IMR-90 (cell line): Measurements from ENCODE around the gene XIAP. TPM values are rescaled to one million over a fixed set of nuclear protein-coding genes. Genes with fewer than 3 reads are reported as not detected.

Experiments
- ATAC-seq: fragments of 200-7000 bp; cut with Tn5 transposase; 2 replicates; pipeline ENCODE4 v1.9.1; 2020; ENCODE audit warnings: low read depth, mild to moderate bottlenecking, moderate library complexity
- BruUV-seq: library from RNA; stranded (reverse); fragments of 400-500 nt; replicated peaks from 2 replicates; lab custom pipeline; 2021; lab: Mats Ljungman, UMichigan
- CTCF ChIA-PET: fragments of 300-600 bp; formaldehyde crosslinking; extraction: SDS; loops from one replicate; lab custom pipeline; 2021; ENCODE audit warnings: antibody characterized with exemption; lab: Yijun Ruan, JAX
- POLR2A ChIA-PET: fragments of 300-600 bp; sonication (Branson Sonifier 250); formaldehyde crosslinking; loops from one replicate; lab custom pipeline; 2022; ENCODE audit warnings: antibody characterized with exemption; ENCODE audit not compliant: unreplicated experiment; lab: Charles Lee
- DNase-seq: peaks from one replicate; pipeline ENCODE4 v3.0.0; 2013
- H2AFZ ChIP-seq: replicated peaks from 2 replicates; pipeline ENCODE3; 2013; ENCODE audit warnings: low read length, mild to moderate bottlenecking; ENCODE audit not compliant: poor library complexity
- H2AK5ac ChIP-seq: 2 replicates; pipeline ENCODE4 v1.6.1; 2013; ENCODE audit warnings: low read depth, low read length, inconsistent platforms
- H2AK9ac ChIP-seq: replicated peaks from 2 replicates; pipeline ENCODE3; 2013; ENCODE audit warnings: mild to moderate bottlenecking, low read depth, low read length, moderate library complexity; ENCODE audit not compliant: poor library complexity
- H2BK120ac ChIP-seq: 2 replicates; pipeline ENCODE4 v1.6.1; 2013; ENCODE audit warnings: low read depth, low read length, inconsistent platforms
- H2BK15ac ChIP-seq: 3 replicates; pipeline ENCODE4 v1.6.1; 2013; ENCODE audit warnings: low read depth, low read length, inconsistent platforms
- H2BK20ac ChIP-seq: 2 replicates; pipeline ENCODE4 v1.6.1; 2013; ENCODE audit warnings: low read depth, mild to moderate bottlenecking, inconsistent platforms, low read length, moderate library complexity
- H2BK5ac ChIP-seq: 2 replicates; pipeline ENCODE4 v1.6.1; 2013; ENCODE audit warnings: mild to moderate bottlenecking, low read depth, low read length, inconsistent platforms; ENCODE audit not compliant: poor library complexity, severe bottlenecking
- H3K14ac ChIP-seq: replicated peaks from 2 replicates; pipeline ENCODE4 v1.6.1; 2013; ENCODE audit warnings: low read depth, low read length, inconsistent platforms
- H3K18ac ChIP-seq: 2 replicates; pipeline ENCODE4 v1.6.1; 2013; ENCODE audit warnings: low read depth, low read length, control low read depth
- H3K23ac ChIP-seq: 2 replicates; pipeline ENCODE4 v1.6.1; 2013; ENCODE audit warnings: low read depth, low read length, inconsistent platforms
- H3K27ac ChIP-seq: 2 replicates; pipeline ENCODE4 v1.5.1; 2013; ENCODE audit warnings: mild to moderate bottlenecking, control low read depth, low read length; ENCODE audit not compliant: insufficient read depth
- H3K27me3 ChIP-seq: 2 replicates; pipeline ENCODE4 v1.6.1; 2013; ENCODE audit warnings: low read length; ENCODE audit not compliant: control insufficient read depth, insufficient read depth
- H3K36me3 ChIP-seq: 2 replicates; pipeline ENCODE4 v1.6.1; 2013; ENCODE audit warnings: low read length, mixed read lengths; ENCODE audit not compliant: control insufficient read depth, insufficient read depth
- H3K4ac ChIP-seq: 2 replicates; pipeline ENCODE4 v1.6.1; 2013; ENCODE audit warnings: low read depth, low read length, inconsistent platforms
- H3K4me1 ChIP-seq: 2 replicates; pipeline ENCODE4 v1.6.1; 2013; ENCODE audit warnings: low read length, mixed read lengths; ENCODE audit not compliant: control insufficient read depth, insufficient read depth
- H3K4me2 ChIP-seq: 2 replicates; pipeline ENCODE4 v1.6.1; 2013; ENCODE audit warnings: low read depth, mild to moderate bottlenecking, control low read depth, low read length, moderate library complexity
- H3K4me3 ChIP-seq: 2 replicates; pipeline ENCODE4 v1.5.1; 2013; ENCODE audit warnings: low read depth, mild to moderate bottlenecking, control low read depth, low read length, moderate library complexity; ENCODE audit not compliant: insufficient read depth
- H3K56ac ChIP-seq: 2 replicates; pipeline ENCODE4 v1.6.1; 2013; ENCODE audit warnings: low read length, inconsistent platforms; ENCODE audit not compliant: insufficient read depth; ENCODE audit errors: extremely low read depth
- H3K79me1 ChIP-seq, 2 experiments: 2 replicates each; pipeline ENCODE4 v1.6.1; 2013; ENCODE audit warnings: low read length in 2 of 2, inconsistent platforms in 1 of 2, low read depth in 1 of 2
- H3K9ac ChIP-seq: 2 replicates; pipeline ENCODE4 v1.6.1; 2013; ENCODE audit warnings: low read depth, low read length, control low read depth
- H3K9me1 ChIP-seq: 2 replicates; pipeline ENCODE4 v1.6.1; 2013; ENCODE audit warnings: low read length, inconsistent platforms; ENCODE audit not compliant: insufficient read depth
- H3K9me3 ChIP-seq: 2 replicates; pipeline ENCODE4 v1.6.1; 2013; ENCODE audit warnings: low read length; ENCODE audit not compliant: control insufficient read depth, insufficient read depth
- H4K20me1 ChIP-seq: 2 replicates; pipeline ENCODE4 v1.6.1; 2013; ENCODE audit warnings: low read length, inconsistent platforms; ENCODE audit not compliant: insufficient read depth
- H4K5ac ChIP-seq: 2 replicates; pipeline ENCODE4 v1.6.1; 2013; ENCODE audit warnings: mild to moderate bottlenecking, low read depth, low read length, control low read depth
- H4K8ac ChIP-seq, 2 experiments: 2 replicates each; pipeline ENCODE4 v1.6.1; 2013; ENCODE audit warnings: low read depth in 2 of 2, low read length in 2 of 2, control low read depth in 1 of 2, inconsistent platforms in 1 of 2
- H4K91ac ChIP-seq: 2 replicates; pipeline ENCODE4 v1.6.1; 2013; ENCODE audit warnings: low read depth, low read length, inconsistent platforms; ENCODE audit not compliant: insufficient read depth
- BHLHE40 ChIP-seq: fragments of 150-350 bp; IDR thresholded peaks from 2 replicates; pipeline ENCODE4 v1.6.1; 2016; ENCODE audit warnings: mild to moderate bottlenecking, low read depth, low read length
- CEBPB ChIP-seq: IDR thresholded peaks from 2 replicates; pipeline ENCODE4 v1.6.1; 2012; ENCODE audit warnings: low read depth, low read length, improper control_type of control experiment
- CHD1 ChIP-seq: IDR thresholded peaks from 2 replicates; pipeline ENCODE4 v1.6.1; 2012; ENCODE audit warnings: low read depth, low read length, improper control_type of control experiment
- FOS ChIP-seq: fragments of 150-350 bp; IDR thresholded peaks from 2 replicates; pipeline ENCODE4 v1.6.1; 2016; ENCODE audit warnings: low read depth, low read length
- MAZ ChIP-seq: IDR thresholded peaks from 2 replicates; pipeline ENCODE4 v1.6.1; 2012; ENCODE audit warnings: low read depth, mild to moderate bottlenecking, low read length, improper control_type of control experiment, moderate library complexity, borderline replicate concordance
- MXI1 ChIP-seq: IDR thresholded peaks from 2 replicates; pipeline ENCODE4 v1.6.1; 2012; ENCODE audit warnings: low read depth, mild to moderate bottlenecking, low read length, moderate library complexity, borderline replicate concordance
- NFE2L2 ChIP-seq: fragments of 150-350 bp; IDR thresholded peaks from 2 replicates; pipeline ENCODE4 v1.6.1; 2016; ENCODE audit warnings: low read depth, mild to moderate bottlenecking, low read length
- POLR2A ChIP-seq: IDR thresholded peaks from 2 replicates; pipeline ENCODE4 v1.6.1; 2012; ENCODE audit warnings: mild to moderate bottlenecking, low read depth, low read length
- RAD21 ChIP-seq: IDR thresholded peaks from 2 replicates; pipeline ENCODE4 v1.6.1; 2012; ENCODE audit warnings: low read length, improper control_type of control experiment
- RCOR1 ChIP-seq: IDR thresholded peaks from 2 replicates; pipeline ENCODE4 v1.6.1; 2012; ENCODE audit warnings: mild to moderate bottlenecking, low read length, improper control_type of control experiment; ENCODE audit not compliant: insufficient replicate concordance
- RFX5 ChIP-seq: IDR thresholded peaks from 2 replicates; pipeline ENCODE4 v1.8.0; 2012; ENCODE audit warnings: low read depth, mild to moderate bottlenecking, low read length, moderate library complexity
- SMC3 ChIP-seq: fragments of 150-350 bp; IDR thresholded peaks from 2 replicates; pipeline ENCODE4 v1.6.1; 2016; ENCODE audit warnings: low read depth, mild to moderate bottlenecking, antibody characterized with exemption, low read length, moderate library complexity
- WGBS, 2 experiments: methylation state at CpG; one replicate each; pipeline versions ENCODE4 v1.1.5 to v1.1.7; 2013; ENCODE audit warnings: missing lambda C conversion rate in 2 of 2; ENCODE audit not compliant: insufficient read length in 1 of 2; ENCODE audit errors: extremely low coverage in 2 of 2; 5-methylcytosine and 5-hydroxymethylcytosine counted together
- dilution Hi-C: fragments of 300-500 bp; cut with HindIII; formaldehyde crosslinking; loops from one replicate; pipeline ENCODE4 v1.14.3; 2018; ENCODE audit warnings: low sequenced_read_pairs; ENCODE audit not compliant: unreplicated experiment
- in situ Hi-C: fragments of 300-500 bp; cut with MboI; formaldehyde crosslinking; loops from 3 replicates; pipeline ENCODE4 v1.14.3; 2019; ENCODE audit warnings: low sequenced_read_pairs, inconsistent platforms, mixed read lengths
- intact Hi-C: fragments of 100-400 bp; cut with micrococcal nuclease; formaldehyde crosslinking; loops from 2 replicates; pipeline ENCODE4 v1.10.0; 2022
- polyA plus RNA-seq, 3 experiments: library from polyadenylated mRNA; depleted of rRNA; stranded (reverse); fragments of >200 nt; gene quantifications; 2 replicates each; pipeline ENCODE4 v1.2.3, GENCODE V29; 2012; ENCODE audit warnings: low replicate concordance in 1 of 3
- total RNA-seq: library from RNA; depleted of rRNA; stranded (reverse); fragments of >200 nt; gene quantifications from 2 replicates; pipeline ENCODE4 v1.2.3, GENCODE V29; 2012
- TF ChIP-seq, protein P1 (sequence below): fragments of 150-350 bp; IDR thresholded peaks from 2 replicates; pipeline ENCODE4 v1.6.1; 2016; ENCODE audit warnings: low read depth, mild to moderate bottlenecking, low read length, moderate library complexity, borderline replicate concordance
- TF ChIP-seq, protein P2 (sequence below): fragments of 150-350 bp; IDR thresholded peaks from 2 replicates; pipeline ENCODE4 v1.6.1; 2017; ENCODE audit warnings: mild to moderate bottlenecking, antibody characterized with exemption, low read length, low read depth
- TF ChIP-seq, protein P3 (sequence below): conservative IDR thresholded peaks from 2 replicates; pipeline ENCODE4 v1.5.1; 2012; ENCODE audit warnings: mild to moderate bottlenecking, low read depth, low read length, improper control_type of control experiment

XIAP gene
- total and polyA plus RNA-seq, 2 of the 4 experiments (the other 2 are of a cell fraction): 8.1 to 17.4 TPM

DNA sequence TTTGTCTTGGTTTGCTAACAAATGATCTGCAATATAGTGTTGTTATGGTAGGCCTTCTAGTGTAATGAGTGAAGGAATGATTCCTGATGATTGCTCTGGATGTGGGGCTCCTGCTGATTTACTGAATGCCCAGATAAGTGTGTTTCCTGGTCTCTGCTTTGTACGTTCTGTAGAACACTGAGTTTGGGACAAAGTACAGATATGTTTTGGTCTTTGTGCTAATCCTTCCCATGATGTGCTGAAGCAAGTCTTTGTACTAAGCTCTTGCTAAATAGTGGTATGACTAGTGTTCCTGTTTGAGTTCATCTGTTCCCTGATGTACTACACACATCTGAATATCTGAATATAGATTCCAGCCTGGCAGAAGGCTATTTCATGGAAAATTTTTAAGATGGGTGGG is 36.9 kb upstream of the XIAP start:
- H3K23ac ChIP-seq: no peak overlapping the region
- no peak overlapping the region for H3K4ac ChIP-seq
- H3K36me3 ChIP-seq: no peaks in the 10 kb centered on the region
- H4K20me1 ChIP-seq: no peaks in the 10 kb centered on the region
- H3K18ac ChIP-seq: no peak overlapping the region
- DNase-seq: no peak
- no peak overlapping the region for H3K14ac ChIP-seq
- in situ Hi-C loops: no loop called here
- no CpG with 5 or more reads among the region's 1 CpG for WGBS, 2 experiments
- H2BK20ac ChIP-seq: no peak overlapping the region
- no peak overlapping the region for H2BK15ac ChIP-seq
- H3K9me3 ChIP-seq: 0 out of 2 replicates have a peak, but pooled peaks cover 1% of the 10 kb centered on the region
- no peaks in the 10 kb centered on the region for H3K9me1 ChIP-seq
- no peak overlapping the region for H4K5ac ChIP-seq
- ChIA-PET POLR2A (no interaction called here), CTCF (interaction anchor here (2.4 kb wide), 1 partner anchor 11 kb away, joined by 6 read pairs; no protein-coding TSS in a partner anchor)
- no peak for ATAC-seq
- no TSS peak for BruUV-seq
- H2AFZ ChIP-seq: no peak overlapping the region
- H4K8ac ChIP-seq: no peak overlapping the region
- H3K9ac ChIP-seq: no peak overlapping the region
- no peak for TF ChIP-seq FOS
- TF ChIP-seq, protein P1, sequence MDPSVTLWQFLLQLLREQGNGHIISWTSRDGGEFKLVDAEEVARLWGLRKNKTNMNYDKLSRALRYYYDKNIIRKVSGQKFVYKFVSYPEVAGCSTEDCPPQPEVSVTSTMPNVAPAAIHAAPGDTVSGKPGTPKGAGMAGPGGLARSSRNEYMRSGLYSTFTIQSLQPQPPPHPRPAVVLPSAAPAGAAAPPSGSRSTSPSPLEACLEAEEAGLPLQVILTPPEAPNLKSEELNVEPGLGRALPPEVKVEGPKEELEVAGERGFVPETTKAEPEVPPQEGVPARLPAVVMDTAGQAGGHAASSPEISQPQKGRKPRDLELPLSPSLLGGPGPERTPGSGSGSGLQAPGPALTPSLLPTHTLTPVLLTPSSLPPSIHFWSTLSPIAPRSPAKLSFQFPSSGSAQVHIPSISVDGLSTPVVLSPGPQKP: no peak
- TF ChIP-seq BHLHE40: no peak
- TF ChIP-seq, protein P2, sequence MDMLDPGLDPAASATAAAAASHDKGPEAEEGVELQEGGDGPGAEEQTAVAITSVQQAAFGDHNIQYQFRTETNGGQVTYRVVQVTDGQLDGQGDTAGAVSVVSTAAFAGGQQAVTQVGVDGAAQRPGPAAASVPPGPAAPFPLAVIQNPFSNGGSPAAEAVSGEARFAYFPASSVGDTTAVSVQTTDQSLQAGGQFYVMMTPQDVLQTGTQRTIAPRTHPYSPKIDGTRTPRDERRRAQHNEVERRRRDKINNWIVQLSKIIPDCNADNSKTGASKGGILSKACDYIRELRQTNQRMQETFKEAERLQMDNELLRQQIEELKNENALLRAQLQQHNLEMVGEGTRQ: no peak
- no peak for TF ChIP-seq CEBPB
- TF ChIP-seq SMC3: no peak
- no peak for TF ChIP-seq RFX5
- TF ChIP-seq RAD21: no peak
- TF ChIP-seq CHD1: no peak
- no peak for TF ChIP-seq MAZ
- no peak for TF ChIP-seq RCOR1
- TF ChIP-seq, protein P3, sequence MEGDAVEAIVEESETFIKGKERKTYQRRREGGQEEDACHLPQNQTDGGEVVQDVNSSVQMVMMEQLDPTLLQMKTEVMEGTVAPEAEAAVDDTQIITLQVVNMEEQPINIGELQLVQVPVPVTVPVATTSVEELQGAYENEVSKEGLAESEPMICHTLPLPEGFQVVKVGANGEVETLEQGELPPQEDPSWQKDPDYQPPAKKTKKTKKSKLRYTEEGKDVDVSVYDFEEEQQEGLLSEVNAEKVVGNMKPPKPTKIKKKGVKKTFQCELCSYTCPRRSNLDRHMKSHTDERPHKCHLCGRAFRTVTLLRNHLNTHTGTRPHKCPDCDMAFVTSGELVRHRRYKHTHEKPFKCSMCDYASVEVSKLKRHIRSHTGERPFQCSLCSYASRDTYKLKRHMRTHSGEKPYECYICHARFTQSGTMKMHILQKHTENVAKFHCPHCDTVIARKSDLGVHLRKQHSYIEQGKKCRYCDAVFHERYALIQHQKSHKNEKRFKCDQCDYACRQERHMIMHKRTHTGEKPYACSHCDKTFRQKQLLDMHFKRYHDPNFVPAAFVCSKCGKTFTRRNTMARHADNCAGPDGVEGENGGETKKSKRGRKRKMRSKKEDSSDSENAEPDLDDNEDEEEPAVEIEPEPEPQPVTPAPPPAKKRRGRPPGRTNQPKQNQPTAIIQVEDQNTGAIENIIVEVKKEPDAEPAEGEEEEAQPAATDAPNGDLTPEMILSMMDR: no peak
- no peak for TF ChIP-seq MXI1
- no peak for TF ChIP-seq POLR2A
- no peak for TF ChIP-seq NFE2L2
- no peaks in the 10 kb centered on the region for H3K79me1 ChIP-seq
- H4K91ac ChIP-seq: no peak overlapping the region
- intact Hi-C loops: no loop called here
- dilution Hi-C loops: no loop called here
- H3K56ac ChIP-seq: no peak overlapping the region
- H2AK9ac ChIP-seq: no peak overlapping the region
- no peaks in the 10 kb centered on the region for H3K4me1 ChIP-seq
- no peaks in the 10 kb centered on the region for H3K27me3 ChIP-seq
- H2BK120ac ChIP-seq: no peak overlapping the region
- no peak overlapping the region for H3K4me2 ChIP-seq
- no peak overlapping the region for H2AK5ac ChIP-seq
- H3K27ac ChIP-seq: no peak overlapping the region
- H2BK5ac ChIP-seq: no peak overlapping the region
- H3K4me3 ChIP-seq: no peak overlapping the region
